ENCODE data around the gene CXorf65.

Gene CXorf65

GRCh38 chrX:71057848-71058530, 48.6 kb downstream of the CXorf65 start:
- no peak for DNase-seq

DNA sequence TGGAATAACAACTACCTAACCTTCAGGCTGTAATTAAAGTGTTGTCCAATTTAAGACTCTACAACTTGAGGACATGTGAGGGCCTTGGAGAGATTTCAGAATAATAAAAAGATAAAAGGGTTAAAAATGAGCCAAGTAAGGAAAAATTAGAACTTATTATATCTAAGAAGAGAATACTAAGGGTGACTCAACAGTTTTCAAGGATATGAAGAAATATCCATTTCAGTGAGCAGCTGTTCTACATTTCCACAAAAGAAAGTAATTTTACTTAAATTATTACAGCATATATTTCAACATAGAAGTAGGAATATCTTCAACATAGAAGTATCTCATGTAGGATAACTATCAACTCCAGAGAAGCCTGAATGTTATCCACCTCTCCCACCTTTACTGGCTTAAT, 49.7 kb downstream of the CXorf65 start:
- DNase-seq: no peak
